Gastroesophageal sphincter (tissue), 3 donors: ENCODE measurements around the gene SYNJ2.

ENCODE experiments used
- EP300 ChIP-seq: sonication (generic); formaldehyde crosslinking; IDR thresholded peaks from one replicate; pipeline ENCODE4 v1.6.1; 2017; ENCODE audit warnings: antibody characterized with exemption, mild to moderate bottlenecking
- POLR2A ChIP-seq, 2 donors: fragments of 450-650 bp; IDR thresholded peaks; one replicate each; pipeline ENCODE4 v1.6.1; 2017; ENCODE audit warnings: antibody characterized with exemption in 2 of 2, mild to moderate bottlenecking in 2 of 2, moderate library complexity in 1 of 2
- POLR2AphosphoS5 ChIP-seq: sonication (generic); formaldehyde crosslinking; IDR thresholded peaks from one replicate; pipeline ENCODE4 v1.6.1; 2017; ENCODE audit warnings: antibody characterized with exemption
- TF ChIP-seq, protein P1 (sequence below), 4 experiments: fragments of 200-600 bp in 2 of 4; fragments of 450-650 bp in 2 of 4; sonication (generic) in 1 of 4; IDR thresholded peaks; one replicate each; pipeline ENCODE4 v1.5.1; 2017 to 2019; ENCODE audit warnings: antibody characterized with exemption in 4 of 4, mild to moderate bottlenecking in 2 of 4, moderate library complexity in 2 of 4

DNA sequence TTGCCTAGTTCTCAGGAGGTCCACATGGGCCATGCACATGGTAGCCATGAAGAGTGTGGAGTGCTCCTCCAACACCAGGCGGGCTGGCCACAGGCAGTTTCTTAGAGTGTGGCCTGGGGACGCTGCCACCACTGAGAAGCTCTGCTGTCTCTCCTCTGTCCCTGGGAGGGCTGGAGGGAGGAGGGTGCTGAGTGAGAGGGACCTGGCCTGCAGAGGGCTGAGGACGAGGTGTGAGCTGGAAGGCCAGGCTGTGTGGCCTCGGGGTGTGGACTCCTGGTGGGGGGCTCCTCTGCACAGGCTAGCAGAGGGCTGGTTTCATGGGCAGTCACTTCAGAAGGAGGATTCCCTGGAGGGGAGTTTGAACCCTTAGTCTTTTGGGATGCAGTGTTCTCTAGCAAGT is 39.7 kb downstream of the SYNJ2 start:
- TF ChIP-seq POLR2A (IDR thresholded peaks at IDR 0.05): no peak
- TF ChIP-seq, protein P1, sequence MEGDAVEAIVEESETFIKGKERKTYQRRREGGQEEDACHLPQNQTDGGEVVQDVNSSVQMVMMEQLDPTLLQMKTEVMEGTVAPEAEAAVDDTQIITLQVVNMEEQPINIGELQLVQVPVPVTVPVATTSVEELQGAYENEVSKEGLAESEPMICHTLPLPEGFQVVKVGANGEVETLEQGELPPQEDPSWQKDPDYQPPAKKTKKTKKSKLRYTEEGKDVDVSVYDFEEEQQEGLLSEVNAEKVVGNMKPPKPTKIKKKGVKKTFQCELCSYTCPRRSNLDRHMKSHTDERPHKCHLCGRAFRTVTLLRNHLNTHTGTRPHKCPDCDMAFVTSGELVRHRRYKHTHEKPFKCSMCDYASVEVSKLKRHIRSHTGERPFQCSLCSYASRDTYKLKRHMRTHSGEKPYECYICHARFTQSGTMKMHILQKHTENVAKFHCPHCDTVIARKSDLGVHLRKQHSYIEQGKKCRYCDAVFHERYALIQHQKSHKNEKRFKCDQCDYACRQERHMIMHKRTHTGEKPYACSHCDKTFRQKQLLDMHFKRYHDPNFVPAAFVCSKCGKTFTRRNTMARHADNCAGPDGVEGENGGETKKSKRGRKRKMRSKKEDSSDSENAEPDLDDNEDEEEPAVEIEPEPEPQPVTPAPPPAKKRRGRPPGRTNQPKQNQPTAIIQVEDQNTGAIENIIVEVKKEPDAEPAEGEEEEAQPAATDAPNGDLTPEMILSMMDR (IDR thresholded peaks at IDR 0.05): no peak
- TF ChIP-seq EP300: no peak
- no peak for TF ChIP-seq POLR2AphosphoS5
